Kidney (tissue), 14 donors: ENCODE data around the gene PROZ. TPM values are rescaled to one million over a fixed set of nuclear protein-coding genes. Genes with fewer than 3 reads are reported as not detected.
A peak's percentile ranks its signal among the peaks of the same experiment; 100 is the strongest.

Experiments used
- DNase-seq, 5 donors: peaks; one replicate each; pipeline ENCODE4 v3.0.0-alpha.2; 2013 to 2020
- FAIRE-seq: peaks from 2 replicates; lab custom pipeline; 2012; peaks lifted over from hg19 to GRCh38; lab: Jason Lieb, UNC
- H3K27ac ChIP-seq, 2 donors: one replicate each; pipeline ENCODE4 v1.7.0; 2013; ENCODE audit warnings: low read depth in 2 of 2, low read length in 2 of 2, inconsistent platforms in 1 of 2
- H3K27me3 ChIP-seq: one replicate; pipeline ENCODE4 v1.7.1; 2013; ENCODE audit warnings: low read length, inconsistent platforms; ENCODE audit not compliant: control insufficient read depth, insufficient read depth
- H3K36me3 ChIP-seq, 3 donors: one replicate each; pipeline versions ENCODE4 v1.7.0 to v1.7.1; 2013; ENCODE audit warnings: low read length in 3 of 3, control low read depth in 1 of 3, inconsistent platforms in 1 of 3; ENCODE audit not compliant: insufficient read depth in 3 of 3, control insufficient read depth in 2 of 3
- H3K4me1 ChIP-seq, 3 donors: one replicate each; pipeline versions ENCODE4 v1.7.0 to v1.7.1; 2013; ENCODE audit warnings: low read length in 3 of 3, inconsistent platforms in 1 of 3, low read depth in 1 of 3; ENCODE audit not compliant: control insufficient read depth in 2 of 3, insufficient read depth in 2 of 3
- H3K4me3 ChIP-seq, 3 donors: one replicate each; pipeline versions ENCODE4 v1.7.0 to v1.8.1; 2013; ENCODE audit warnings: low read length in 3 of 3, control low read depth in 1 of 3, inconsistent platforms in 1 of 3
- H3K9ac ChIP-seq, 3 donors: one replicate each; pipeline versions ENCODE4 v1.7.0 to v1.7.1; 2013; ENCODE audit warnings: low read length in 3 of 3, control low read depth in 1 of 3, inconsistent platforms in 1 of 3
- H3K9me3 ChIP-seq, 3 donors: one replicate each; pipeline versions ENCODE4 v1.7.0 to v1.7.1; 2013; ENCODE audit warnings: low read length in 3 of 3, control low read depth in 1 of 3, inconsistent platforms in 1 of 3; ENCODE audit not compliant: control insufficient read depth in 2 of 3, insufficient read depth in 1 of 3
- intact Hi-C: fragments of 100-400 bp; cut with DNase I; formaldehyde crosslinking; loops from one replicate; pipeline ENCODE4 v1.11.1; 2022
- polyA plus RNA-seq: library from polyadenylated mRNA; stranded (reverse); fragments of 350-450 nt; fragmentation: Illumina TruSeq; extraction: RNeasy Lipid Tissue Mini Kit (QIAGEN cat#74804); gene quantifications from one replicate; pipeline ENCODE4 v1.2.3, GENCODE V29; 2014; ENCODE audit warnings: low read depth, low replicate concordance; ENCODE audit not compliant: insufficient read depth
- total RNA-seq: library from RNA; stranded (reverse); fragmentation: NEBNext Ultra II Directional; extraction: Animal tissue kit (Norgen Biotek cat#: 25700); gene quantifications from one replicate; pipeline ENCODE4 v1.2.1, GENCODE V29; 2021
- TF ChIP-seq, protein P1 (sequence below): IDR thresholded peaks from 3 replicates; pipeline ENCODE4 v1.5.1; 2012; ENCODE audit warnings: mild to moderate bottlenecking, moderate library complexity, borderline replicate concordance; ENCODE audit not compliant: insufficient read depth; ENCODE audit errors: extremely low read depth
- donor health status: control.
- donor health status: control.
- donor health status: control.
- donor health status: control.
- donor health status: control.
- donor health status: DM: yes; HTN: yes; CAD: no.
- donor health status: Normal renal cell carcinoma (clear cell type).

PROZ gene
- total and polyA plus RNA-seq, 2 donors from 2014 or later, result 20.0 TPM; not detected in 1

DNA sequence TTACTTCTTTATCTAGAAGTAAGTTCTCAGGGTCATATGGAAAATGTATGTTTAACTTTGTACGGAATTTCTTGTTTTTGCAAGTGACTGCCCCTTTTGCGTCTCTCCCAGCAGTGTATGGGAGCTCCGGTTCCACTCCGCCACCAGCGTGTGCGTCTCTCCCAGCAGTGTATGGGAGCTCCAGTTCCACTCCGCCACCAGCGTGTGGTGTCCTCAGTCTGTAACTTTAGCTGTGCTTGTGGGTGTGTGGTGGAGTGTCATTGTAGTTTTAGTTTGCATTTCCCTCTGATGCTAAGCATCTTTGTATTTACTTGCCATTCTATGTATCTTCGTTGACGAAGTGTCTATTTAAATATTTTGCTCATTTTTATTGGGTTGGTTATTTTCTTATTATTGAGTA is 53.3 kb downstream of the PROZ start:
- Histone ChIP-seq H3K9me3 (no peaks in the 10 kb centered on the region), H3K27me3 (no peaks in the 10 kb centered on the region), H3K4me1 (peaks cover 0 to 35% (median 16%) of the 10 kb centered on the region in 3 donors), H3K36me3 (no peaks in the 10 kb centered on the region), H3K4me3 (no peak overlapping the region), H3K27ac (no peak overlapping the region), H3K9ac (no peak overlapping the region)
- intact Hi-C loops, result no loop called here
- TF ChIP-seq, protein P1, sequence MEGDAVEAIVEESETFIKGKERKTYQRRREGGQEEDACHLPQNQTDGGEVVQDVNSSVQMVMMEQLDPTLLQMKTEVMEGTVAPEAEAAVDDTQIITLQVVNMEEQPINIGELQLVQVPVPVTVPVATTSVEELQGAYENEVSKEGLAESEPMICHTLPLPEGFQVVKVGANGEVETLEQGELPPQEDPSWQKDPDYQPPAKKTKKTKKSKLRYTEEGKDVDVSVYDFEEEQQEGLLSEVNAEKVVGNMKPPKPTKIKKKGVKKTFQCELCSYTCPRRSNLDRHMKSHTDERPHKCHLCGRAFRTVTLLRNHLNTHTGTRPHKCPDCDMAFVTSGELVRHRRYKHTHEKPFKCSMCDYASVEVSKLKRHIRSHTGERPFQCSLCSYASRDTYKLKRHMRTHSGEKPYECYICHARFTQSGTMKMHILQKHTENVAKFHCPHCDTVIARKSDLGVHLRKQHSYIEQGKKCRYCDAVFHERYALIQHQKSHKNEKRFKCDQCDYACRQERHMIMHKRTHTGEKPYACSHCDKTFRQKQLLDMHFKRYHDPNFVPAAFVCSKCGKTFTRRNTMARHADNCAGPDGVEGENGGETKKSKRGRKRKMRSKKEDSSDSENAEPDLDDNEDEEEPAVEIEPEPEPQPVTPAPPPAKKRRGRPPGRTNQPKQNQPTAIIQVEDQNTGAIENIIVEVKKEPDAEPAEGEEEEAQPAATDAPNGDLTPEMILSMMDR, result no peak
- FAIRE-seq (no peak), DNase-seq (peak in 2 of 5 donors; percentile 26 to 28)

DNA sequence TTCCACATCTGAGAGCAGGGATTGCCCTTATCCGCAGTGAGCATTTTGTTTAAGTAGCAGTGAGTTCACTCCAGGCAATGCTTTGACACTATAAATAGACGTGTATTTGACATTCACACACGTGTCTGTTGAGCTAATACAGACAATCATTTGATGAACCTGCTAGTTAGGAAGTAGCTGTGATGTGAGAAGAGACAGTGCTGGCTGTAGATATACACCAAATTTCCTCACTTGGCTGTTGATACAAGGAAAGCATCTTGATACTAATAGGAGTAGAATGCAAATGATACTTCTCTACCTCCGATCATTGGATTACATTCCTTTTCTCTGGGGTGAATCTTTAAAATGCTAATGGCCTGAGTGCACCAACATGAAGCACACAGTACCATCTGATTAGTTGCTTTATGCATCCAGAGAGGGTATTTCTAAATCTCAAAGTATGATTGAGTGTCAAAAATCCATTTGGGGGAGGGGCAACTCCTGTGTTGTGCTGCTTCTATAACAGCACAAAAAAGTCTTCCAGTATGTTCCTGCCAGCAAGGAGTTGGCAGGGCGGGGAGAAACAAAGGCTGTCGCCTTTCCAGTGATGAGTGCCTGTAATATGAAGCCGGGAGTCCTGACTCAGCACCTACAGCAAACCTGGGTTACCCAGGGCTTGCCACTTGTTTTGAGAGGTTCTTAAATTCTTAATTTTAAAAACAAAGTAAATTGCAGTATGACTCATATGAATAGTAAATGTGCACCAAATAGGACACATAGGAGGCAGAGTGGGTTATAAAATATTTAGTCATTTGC is 58.0 kb downstream of the PROZ start:
- H3K4me3 ChIP-seq, result no peak overlapping the region
- no peak overlapping the region for H3K9ac ChIP-seq
- no peaks in the 10 kb centered on the region for H3K9me3 ChIP-seq
- DNase-seq (peak in 3 of 5 donors; percentile 41 to 51 (median 51)), FAIRE-seq (no peak)
- intact Hi-C loops, result no loop called here
- H3K4me1 ChIP-seq, result peaks cover 0 to 22% (median 13%) of the 10 kb centered on the region in 3 donors
- peaks cover 0 to 12% (median 3%) of the 10 kb centered on the region in 3 donors for H3K36me3 ChIP-seq
- H3K27me3 ChIP-seq, result no peaks in the 10 kb centered on the region
- TF ChIP-seq, protein P1, result no peak
- H3K27ac ChIP-seq, result peak overlapping the region; percentile 1 to 20

DNA sequence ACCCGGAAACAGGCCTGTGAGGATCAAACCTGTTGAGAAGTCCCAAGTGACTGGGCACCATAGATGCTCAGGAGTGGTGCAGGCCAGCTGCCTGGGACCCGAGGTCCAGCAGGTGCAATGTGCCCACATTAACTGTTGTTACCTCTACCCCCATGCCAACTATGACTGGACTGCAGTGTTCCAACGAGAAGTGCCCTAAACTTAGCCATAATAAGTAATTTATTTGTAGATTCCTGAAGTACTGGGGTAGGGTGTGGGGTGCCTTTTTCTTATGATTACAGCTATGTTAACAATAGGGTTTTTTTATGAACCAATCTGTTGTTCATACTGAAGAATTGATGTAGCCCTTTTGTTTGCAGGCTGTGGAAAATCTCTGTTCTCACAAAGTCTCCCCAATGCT is 60.1 kb downstream of the PROZ start:
- H3K9ac ChIP-seq, result no peak overlapping the region
- intact Hi-C loops, result no loop called here

More for the DNA sequence above, 60.1 kb downstream of the PROZ start:
- no peak for FAIRE-seq
- TF ChIP-seq, protein P1, result no peak
- Histone ChIP-seq H3K9me3 (no peaks in the 10 kb centered on the region), H3K36me3 (peaks cover under 1 to 20% (median 10%) of the 10 kb centered on the region in 3 donors), H3K4me1 (peaks cover 0 to 22% (median 13%) of the 10 kb centered on the region in 3 donors), H3K4me3 (no peak overlapping the region), H3K27ac (no peak overlapping the region), H3K27me3 (no peaks in the 10 kb centered on the region)
- no peak for DNase-seq
